Ovary (tissue), 9 donors: ENCODE data around the gene SDF4. TPM values are rescaled to one million over a fixed set of nuclear protein-coding genes. Genes with fewer than 3 reads are reported as not detected.

ENCODE experiments used
- DNase-seq, 5 donors: peaks; one replicate each; pipeline ENCODE4 v3.0.0-alpha.2; 2019 to 2020
- H3K27ac ChIP-seq, 2 donors: fragments of 200-600 bp; one replicate each; pipeline versions ENCODE4 v1.5.1 to v1.8.0; 2019 to 2022
- H3K27me3 ChIP-seq: fragments of 200-600 bp; one replicate; pipeline ENCODE4 v1.8.0; 2022
- H3K36me3 ChIP-seq: fragments of 200-600 bp; sonication (generic); one replicate; pipeline ENCODE4 v1.5.1; 2019
- H3K4me1 ChIP-seq: one replicate; pipeline ENCODE4 v1.8.1; 2013; ENCODE audit warnings: mild to moderate bottlenecking, moderate library complexity; ENCODE audit not compliant: insufficient read depth
- H3K4me3 ChIP-seq: fragments of 200-600 bp; sonication (generic); one replicate; pipeline ENCODE4 v1.5.1; 2017
- H3K9me3 ChIP-seq, 2 donors: fragments of 200-600 bp in 1 of 2; sonication (generic) in 1 of 2; one replicate each; pipeline versions ENCODE4 v1.5.1 to v1.8.1; 2013 to 2019; ENCODE audit warnings: mild to moderate bottlenecking in 1 of 2, moderate library complexity in 1 of 2
- EP300 ChIP-seq: sonication (generic); formaldehyde crosslinking; IDR thresholded peaks from one replicate; pipeline ENCODE4 v1.6.1; 2017; ENCODE audit warnings: antibody characterized with exemption
- POLR2A ChIP-seq: fragments of 450-650 bp; IDR thresholded peaks from one replicate; pipeline ENCODE4 v1.6.1; 2017; ENCODE audit warnings: antibody characterized with exemption, mild to moderate bottlenecking, moderate library complexity
- WGBS, 3 donors: extraction: QIAGEN DNeasy Blood & Tissue Kit in 1 of 3; methylation state at CpG; one replicate each; pipeline versions ENCODE4 v1.1.5 to v1.1.7; 2013 to 2017; 5-methylcytosine and 5-hydroxymethylcytosine counted together
- intact Hi-C, 4 donors: fragments of 100-400 bp; cut with DNase I; formaldehyde crosslinking; loops; one replicate each; pipeline versions ENCODE4 v1.11.0 to v1.15.1; 2022 to 2023
- polyA plus RNA-seq, 2 donors: library from polyadenylated mRNA; stranded (reverse); fragments of 200-250 nt in 1 of 2; fragments of 350-450 nt in 1 of 2; fragmentation: Illumina TruSeq in 1 of 2; extraction: RNeasy Lipid Tissue Mini Kit (QIAGEN cat#74804) in 1 of 2; gene quantifications; one replicate each; pipeline ENCODE4 v1.2.3, GENCODE V29; 2013 to 2014
- total RNA-seq, 7 donors: library from RNA; depleted of rRNA in 2 of 7; stranded (reverse); fragments of >200 nt in 2 of 7; fragmentation: NEBNext Ultra II Directional in 3 of 7; extraction: Animal tissue kit (Norgen Biotek cat#: 25700) in 3 of 7; gene quantifications; one replicate each; pipeline versions ENCODE4 v1.1.0 to v1.2.4, GENCODE V29; 2016 to 2023
- TF ChIP-seq, protein P1 (sequence below), 3 donors: fragments of 450-650 bp in 2 of 3; fragments of 200-600 bp in 1 of 3; IDR thresholded peaks; one replicate each; pipeline versions ENCODE4 v1.5.1 to v1.8.0; 2016 to 2022; ENCODE audit warnings: antibody characterized with exemption in 3 of 3, mild to moderate bottlenecking in 1 of 3
- donor health status: DM: no; HTN: no; CAD: no; lungs with moderate emphysema.
- donor health status: DM: no; HTN: no; CAD: no.
- donor health status: Bipolar disorder and iron deficiency.
- donor health status: DM: yes; HTN: yes; CAD: no.
- donor health status: DM: no; HTN: no; CAD: no.
- donor health status: DM: yes; HTN: yes; CAD: no.

Gene SDF4
- total and polyA plus RNA-seq, 9 donors, result 32.5 to 145 (median 116) TPM

DNA sequence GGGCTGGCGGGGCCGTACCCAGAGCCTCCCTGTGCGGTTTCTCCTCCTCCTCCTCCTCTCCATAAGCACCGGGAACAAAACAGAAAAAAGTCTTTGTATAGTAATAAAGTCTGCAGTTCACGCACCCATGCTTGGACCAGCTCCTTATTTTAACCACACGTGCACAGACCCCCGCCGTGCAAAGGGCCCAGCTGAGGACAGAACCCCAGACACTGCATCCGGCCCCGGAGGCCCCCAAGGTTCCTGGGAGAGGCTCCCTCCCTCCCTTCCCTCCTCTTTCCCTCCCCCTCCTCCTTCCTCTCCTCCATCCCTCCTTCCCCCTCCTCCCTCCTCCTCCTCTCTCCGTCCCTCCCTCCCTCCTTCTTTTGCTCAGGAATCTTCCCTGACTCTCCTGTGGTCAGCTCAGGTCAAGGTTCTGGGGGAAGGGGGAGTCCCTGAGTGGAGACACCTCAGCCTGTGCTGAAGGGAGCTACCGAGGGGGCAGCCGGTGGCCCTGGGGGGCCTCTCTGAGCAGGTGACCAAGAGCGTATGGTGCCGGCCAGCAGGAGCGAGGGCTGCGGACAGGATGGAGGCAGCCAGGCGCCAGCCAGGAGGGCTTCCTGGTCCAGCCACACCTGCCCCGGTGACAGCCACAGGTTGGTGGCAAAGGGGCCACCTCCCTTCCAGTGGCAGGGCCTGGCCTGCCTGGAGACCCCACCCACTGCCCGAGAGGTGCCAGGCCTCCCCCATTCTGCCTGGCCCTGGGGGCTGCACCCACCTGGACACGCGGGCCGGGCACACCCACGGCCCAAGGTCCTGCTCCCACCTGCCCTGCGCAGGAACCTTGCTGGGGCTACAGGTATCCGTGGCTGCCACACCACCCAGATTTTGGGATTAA, 61.3 kb downstream of the SDF4 start:
- 17 to 30% (median 18%) methylated on average over 26 of the region's 26 CpGs for WGBS, 3 donors
- intact Hi-C loops, result no loop called here
- no peaks in the 10 kb centered on the region for H3K27me3 ChIP-seq
- DNase-seq, result peak in 1 of 5 donors; percentile 6
- no peaks in the 10 kb centered on the region for H3K9me3 ChIP-seq
- H3K36me3 ChIP-seq, result no peaks in the 10 kb centered on the region
- H3K27ac ChIP-seq, result no peak overlapping the region
- no peaks in the 10 kb centered on the region for H3K4me1 ChIP-seq
- no peak overlapping the region for H3K4me3 ChIP-seq
- no peak for TF ChIP-seq EP300
- TF ChIP-seq, protein P1, sequence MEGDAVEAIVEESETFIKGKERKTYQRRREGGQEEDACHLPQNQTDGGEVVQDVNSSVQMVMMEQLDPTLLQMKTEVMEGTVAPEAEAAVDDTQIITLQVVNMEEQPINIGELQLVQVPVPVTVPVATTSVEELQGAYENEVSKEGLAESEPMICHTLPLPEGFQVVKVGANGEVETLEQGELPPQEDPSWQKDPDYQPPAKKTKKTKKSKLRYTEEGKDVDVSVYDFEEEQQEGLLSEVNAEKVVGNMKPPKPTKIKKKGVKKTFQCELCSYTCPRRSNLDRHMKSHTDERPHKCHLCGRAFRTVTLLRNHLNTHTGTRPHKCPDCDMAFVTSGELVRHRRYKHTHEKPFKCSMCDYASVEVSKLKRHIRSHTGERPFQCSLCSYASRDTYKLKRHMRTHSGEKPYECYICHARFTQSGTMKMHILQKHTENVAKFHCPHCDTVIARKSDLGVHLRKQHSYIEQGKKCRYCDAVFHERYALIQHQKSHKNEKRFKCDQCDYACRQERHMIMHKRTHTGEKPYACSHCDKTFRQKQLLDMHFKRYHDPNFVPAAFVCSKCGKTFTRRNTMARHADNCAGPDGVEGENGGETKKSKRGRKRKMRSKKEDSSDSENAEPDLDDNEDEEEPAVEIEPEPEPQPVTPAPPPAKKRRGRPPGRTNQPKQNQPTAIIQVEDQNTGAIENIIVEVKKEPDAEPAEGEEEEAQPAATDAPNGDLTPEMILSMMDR (IDR thresholded peaks at IDR 0.05), result no peak
- no peak for TF ChIP-seq POLR2A

DNA sequence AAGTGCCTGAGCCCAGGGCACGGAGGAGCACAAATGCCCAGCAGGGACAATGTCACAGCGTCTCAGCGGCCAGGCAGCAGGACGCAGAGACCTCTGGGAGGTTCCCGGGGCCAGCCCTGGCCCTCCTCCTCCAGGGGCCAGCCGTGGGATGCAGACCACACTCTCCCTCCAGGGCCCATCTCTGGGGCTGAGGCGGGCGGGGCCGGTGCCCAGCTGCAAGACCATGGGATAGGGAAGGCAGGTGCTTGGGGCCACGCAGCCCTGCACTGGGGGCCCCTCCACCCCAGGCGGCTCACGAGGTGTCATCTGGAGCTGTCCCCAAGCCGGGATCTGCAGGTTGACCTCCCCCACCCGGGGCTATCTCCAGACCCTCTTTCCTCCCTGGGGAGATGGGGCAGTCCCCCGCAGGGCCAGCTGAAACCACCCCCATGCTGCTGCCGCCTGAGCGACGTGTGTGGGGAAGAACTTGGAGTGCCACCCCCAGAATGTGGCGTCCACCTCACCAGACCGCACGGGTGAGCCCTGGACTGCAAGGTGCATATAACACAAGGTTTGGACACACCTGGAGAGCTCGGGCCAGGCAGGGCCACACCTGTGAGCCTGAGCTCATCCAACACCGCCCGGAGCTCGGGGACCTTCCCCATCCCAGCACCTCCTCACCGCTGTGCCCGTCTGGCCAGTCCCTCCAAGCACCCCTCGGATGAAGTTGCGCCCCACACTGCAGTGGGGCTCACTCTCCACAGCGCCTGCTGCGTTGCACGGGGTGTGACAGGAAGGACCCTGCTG, 62.2 kb downstream of the SDF4 start:
- peak in 1 of 5 donors; percentile 9 for DNase-seq
- intact Hi-C loops, result no loop called here
- no peaks in the 10 kb centered on the region for H3K4me1 ChIP-seq
- no peaks in the 10 kb centered on the region for H3K27me3 ChIP-seq
- no peaks in the 10 kb centered on the region for H3K9me3 ChIP-seq
- no peak overlapping the region for H3K27ac ChIP-seq
- H3K36me3 ChIP-seq, result no peaks in the 10 kb centered on the region
- H3K4me3 ChIP-seq, result no peak overlapping the region
- WGBS, 3 donors, result 37 to 56% (median 38%) methylated on average over 20 to 32 of the region's 32 CpGs
- TF ChIP-seq POLR2A, result no peak
- TF ChIP-seq, protein P1 (IDR thresholded peaks at IDR 0.05), result no peak

DNA sequence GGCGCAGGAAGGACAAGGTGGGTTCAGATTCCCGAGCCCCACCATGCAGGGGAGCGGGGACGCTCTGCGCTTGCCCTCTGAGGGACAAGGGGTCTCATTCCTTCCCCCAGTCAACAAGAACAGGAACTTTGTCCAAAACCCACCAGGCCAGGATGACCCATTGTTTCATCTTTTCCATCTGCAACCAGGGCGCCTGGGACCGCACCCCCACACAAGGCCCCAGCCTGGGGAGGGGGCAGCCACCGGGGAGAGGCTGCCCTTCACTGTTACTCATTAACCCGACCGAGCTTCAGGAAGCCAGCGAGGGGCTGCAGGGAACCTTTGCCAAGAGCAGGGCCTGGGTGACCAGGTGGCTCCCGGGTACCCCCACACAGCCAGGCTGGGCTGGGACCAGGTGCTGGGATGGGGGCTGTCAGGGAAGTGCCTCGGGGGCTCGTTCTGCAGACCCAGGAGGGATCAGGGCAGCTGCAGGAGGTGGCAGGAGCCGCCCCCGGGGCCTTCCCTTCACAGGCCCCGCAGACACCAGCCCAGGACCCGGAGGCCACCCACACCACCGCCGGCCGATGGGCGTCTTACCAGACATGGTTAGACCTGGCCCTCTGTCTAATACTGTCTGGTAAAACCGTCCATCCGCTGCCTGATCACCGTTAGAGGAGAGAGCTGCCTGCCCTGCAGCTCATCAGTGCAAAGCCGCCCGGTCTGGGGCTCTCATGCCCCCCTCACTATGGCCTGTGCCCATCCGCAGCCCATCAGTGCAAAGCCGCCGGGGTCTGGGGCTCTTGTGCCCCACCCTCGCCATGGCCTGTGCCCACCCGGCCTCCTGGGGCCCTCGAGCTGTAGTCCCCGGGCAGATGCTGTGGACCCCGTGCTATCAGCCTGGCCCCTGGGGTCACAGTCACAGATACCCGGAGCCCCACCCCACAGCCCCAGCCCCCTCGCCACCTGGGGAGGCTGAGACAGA, 63.1 kb downstream of the SDF4 start:
- WGBS, 3 donors, result 50 to 66% (median 54%) methylated on average over 28 to 37 of the region's 37 CpGs
- H3K27me3 ChIP-seq, result no peaks in the 10 kb centered on the region

More for the DNA sequence above, 63.1 kb downstream of the SDF4 start:
- peak in 1 of 5 donors; percentile 10 for DNase-seq
- Histone ChIP-seq H3K4me3 (no peak overlapping the region), H3K9me3 (no peaks in the 10 kb centered on the region), H3K4me1 (no peaks in the 10 kb centered on the region), H3K36me3 (no peaks in the 10 kb centered on the region), H3K27ac (no peak overlapping the region)
- intact Hi-C loops, result no loop called here
- TF ChIP-seq POLR2A (no peak), EP300 (no peak)
- TF ChIP-seq, protein P1 (IDR thresholded peaks at IDR 0.05), result no peak
